A673 (cell line): Measurements from ENCODE around the gene CBX8.

Experiments used
- CTCF ChIP-seq: fragments of 300-800, 200-600 bp; sonication (generic); conservative IDR thresholded peaks from 2 replicates; pipeline ENCODE4 v1.5.1; 2017; ENCODE audit warnings: low read depth, mild to moderate bottlenecking, antibody characterized with exemption, low read length, moderate library complexity, mixed read lengths
- EZH2 ChIP-seq: fragments of 200-600 bp; sonication (generic); IDR thresholded peaks from 2 replicates; pipeline ENCODE4 v1.6.1; 2017; ENCODE audit warnings: borderline replicate concordance, low read depth, mild to moderate bottlenecking, mixed read lengths, antibody characterized with exemption, low read length; ENCODE audit not compliant: poor library complexity, severe bottlenecking

- TF ChIP-seq CTCF, result no peak
- TF ChIP-seq EZH2, result no peak
Measured at GRCh38 chr17:79781012-79781650, 15.7 kb downstream of the CBX8 start.
